Measurements from ENCODE around the gene SPAG8.

SPAG8 gene, protein sequence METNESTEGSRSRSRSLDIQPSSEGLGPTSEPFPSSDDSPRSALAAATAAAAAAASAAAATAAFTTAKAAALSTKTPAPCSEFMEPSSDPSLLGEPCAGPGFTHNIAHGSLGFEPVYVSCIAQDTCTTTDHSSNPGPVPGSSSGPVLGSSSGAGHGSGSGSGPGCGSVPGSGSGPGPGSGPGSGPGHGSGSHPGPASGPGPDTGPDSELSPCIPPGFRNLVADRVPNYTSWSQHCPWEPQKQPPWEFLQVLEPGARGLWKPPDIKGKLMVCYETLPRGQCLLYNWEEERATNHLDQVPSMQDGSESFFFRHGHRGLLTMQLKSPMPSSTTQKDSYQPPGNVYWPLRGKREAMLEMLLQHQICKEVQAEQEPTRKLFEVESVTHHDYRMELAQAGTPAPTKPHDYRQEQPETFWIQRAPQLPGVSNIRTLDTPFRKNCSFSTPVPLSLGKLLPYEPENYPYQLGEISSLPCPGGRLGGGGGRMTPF

DNA sequence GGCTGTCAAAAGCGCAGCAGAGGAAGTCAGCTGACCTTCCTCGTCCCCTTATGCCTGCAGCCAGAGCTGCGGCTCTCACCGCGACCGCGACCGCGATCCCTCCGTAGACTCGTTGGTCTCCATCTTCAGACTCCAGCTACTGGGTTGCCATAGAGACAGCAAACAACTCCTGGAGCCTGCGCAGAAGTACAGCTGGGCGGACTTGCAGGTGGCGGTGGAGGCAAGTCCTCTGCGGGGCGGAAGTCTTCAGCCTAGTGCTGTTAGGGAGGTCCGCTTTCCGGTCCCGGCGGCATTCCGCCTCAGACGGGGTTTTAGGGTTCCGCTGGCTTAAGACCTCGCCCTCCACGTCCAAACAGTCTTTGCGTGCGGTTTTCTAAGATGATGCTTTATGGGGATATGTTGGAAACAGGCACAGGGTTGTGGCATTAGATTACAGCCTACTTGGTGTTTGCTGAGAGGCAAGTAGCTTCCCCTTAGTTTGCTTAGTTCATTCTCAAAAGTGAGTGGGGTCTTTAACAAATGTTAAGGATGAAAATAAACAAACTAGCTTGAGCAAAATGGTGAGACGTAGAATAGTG, at the start of gene SPAG8:
Gene SPAG8, minus strand, starts transcription at position 238 of the 578 bp plus-strand sequence. Its CDS starts 115 bp downstream, at position 123.
- peak; percentile 96 for DNase-seq (ENCODE audit: low spot score)
- TF ChIP-seq, protein P1, sequence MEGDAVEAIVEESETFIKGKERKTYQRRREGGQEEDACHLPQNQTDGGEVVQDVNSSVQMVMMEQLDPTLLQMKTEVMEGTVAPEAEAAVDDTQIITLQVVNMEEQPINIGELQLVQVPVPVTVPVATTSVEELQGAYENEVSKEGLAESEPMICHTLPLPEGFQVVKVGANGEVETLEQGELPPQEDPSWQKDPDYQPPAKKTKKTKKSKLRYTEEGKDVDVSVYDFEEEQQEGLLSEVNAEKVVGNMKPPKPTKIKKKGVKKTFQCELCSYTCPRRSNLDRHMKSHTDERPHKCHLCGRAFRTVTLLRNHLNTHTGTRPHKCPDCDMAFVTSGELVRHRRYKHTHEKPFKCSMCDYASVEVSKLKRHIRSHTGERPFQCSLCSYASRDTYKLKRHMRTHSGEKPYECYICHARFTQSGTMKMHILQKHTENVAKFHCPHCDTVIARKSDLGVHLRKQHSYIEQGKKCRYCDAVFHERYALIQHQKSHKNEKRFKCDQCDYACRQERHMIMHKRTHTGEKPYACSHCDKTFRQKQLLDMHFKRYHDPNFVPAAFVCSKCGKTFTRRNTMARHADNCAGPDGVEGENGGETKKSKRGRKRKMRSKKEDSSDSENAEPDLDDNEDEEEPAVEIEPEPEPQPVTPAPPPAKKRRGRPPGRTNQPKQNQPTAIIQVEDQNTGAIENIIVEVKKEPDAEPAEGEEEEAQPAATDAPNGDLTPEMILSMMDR (IDR thresholded peaks at IDR 0.05) = no peak
- H3K4me3 ChIP-seq = peak within 1 kb of the TSS; percentile 69
- peak within 1 kb of the TSS; percentile 69 to 87 for H3K27ac ChIP-seq

DNA sequence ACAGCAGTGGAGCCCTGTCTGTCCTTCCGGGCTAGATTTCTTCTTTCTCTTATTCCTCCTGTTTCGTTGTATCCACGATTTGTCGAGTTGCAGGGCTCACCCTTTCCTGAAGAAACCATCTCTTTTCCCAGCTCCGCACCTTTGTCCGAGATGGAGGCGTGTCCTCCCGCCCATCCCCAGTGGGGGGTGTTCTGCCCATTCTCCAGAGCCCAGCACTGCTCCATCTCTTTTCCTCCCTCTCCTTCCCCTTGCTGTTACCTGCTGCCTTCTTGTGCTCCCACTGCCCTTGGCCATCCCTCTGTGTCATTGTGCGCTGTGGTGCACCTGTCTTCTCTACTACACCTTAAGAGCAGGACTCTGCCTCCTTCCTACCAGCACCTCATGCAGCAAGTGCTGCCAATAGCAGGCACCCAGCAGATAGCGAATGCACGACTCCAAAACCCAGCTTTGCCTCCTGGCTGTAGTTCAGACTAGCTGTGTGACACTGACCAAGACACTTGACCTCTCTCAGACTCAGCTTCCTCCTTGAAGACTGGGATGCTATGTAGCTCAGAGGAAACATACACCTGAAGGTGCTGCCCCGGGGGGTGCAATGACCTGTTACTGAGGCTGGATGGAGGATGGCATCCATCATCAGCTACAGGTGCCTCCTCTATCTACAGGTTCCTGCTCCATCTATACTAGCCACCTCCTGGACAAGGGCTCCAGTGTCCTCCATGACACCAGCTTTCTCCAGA, 49.3 kb upstream of the SPAG8 start:
- TF ChIP-seq, protein P1 (IDR thresholded peaks at IDR 0.05) = no peak
- Histone ChIP-seq H3K4me3 (no peak overlapping the region), H3K27ac (no peak overlapping the region)
- DNase-seq (ENCODE audit: low spot score) = peak; percentile 62

DNA sequence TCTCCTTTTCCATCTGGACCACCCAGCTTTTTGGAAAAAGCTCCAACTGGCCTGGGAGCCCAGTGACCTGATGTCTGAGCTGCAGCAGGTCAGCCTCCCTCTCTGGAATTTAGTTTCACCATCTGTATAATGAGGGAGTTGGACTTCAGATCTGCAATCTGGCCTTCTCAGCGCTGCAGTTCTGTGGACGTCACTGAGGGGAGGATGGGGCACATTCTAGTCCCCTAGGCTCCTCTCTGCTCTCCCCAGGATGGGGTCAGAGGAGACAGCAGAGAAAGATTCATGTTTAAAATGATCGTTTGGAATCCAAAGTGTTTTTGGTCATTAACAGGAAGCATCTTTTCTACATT, 47.9 kb upstream of the SPAG8 start:
- H3K27ac ChIP-seq = no peak overlapping the region
- TF ChIP-seq, protein P1 (IDR thresholded peaks at IDR 0.05) = no peak
- no peak for DNase-seq (ENCODE audit: low spot score)
- H3K4me3 ChIP-seq = no peak overlapping the region

DNA sequence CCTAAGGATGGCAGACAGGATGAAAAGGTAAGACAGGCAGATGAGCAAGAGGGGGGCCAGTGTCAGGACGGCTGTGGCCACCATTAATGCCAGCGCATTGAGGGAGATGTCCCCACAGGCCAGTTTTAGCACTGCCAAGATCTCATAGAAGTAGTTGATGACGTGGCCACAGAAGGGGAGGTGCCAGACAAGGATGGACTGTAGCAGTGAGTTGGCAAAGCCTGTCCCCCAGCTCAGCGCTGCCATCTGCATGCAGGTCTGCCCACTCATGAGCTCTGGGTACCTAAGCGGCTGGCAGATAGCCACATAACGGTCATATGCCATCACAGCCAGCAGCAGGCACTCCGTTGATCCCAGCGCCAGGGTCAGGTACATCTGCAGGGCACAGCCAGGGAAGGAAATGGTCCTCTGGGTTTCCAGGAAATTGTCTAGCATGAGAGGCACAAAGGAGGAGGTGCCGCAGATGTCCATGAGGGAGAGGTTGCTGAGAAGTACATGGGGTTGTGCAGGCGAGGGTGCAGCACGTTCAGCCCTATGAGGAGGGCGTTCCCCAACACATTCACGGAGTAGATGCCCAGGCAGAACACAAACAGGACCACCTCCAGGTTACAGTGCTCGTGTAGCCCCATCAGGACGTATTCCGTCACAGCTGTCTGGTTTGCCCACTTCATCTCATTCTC, 47.4 kb upstream of the SPAG8 start:
- Histone ChIP-seq H3K4me3 (no peak overlapping the region), H3K27ac (no peak overlapping the region)
- DNase-seq (ENCODE audit: low spot score) = peak; percentile 70
- TF ChIP-seq, protein P1 (IDR thresholded peaks at IDR 0.05) = no peak

DNA sequence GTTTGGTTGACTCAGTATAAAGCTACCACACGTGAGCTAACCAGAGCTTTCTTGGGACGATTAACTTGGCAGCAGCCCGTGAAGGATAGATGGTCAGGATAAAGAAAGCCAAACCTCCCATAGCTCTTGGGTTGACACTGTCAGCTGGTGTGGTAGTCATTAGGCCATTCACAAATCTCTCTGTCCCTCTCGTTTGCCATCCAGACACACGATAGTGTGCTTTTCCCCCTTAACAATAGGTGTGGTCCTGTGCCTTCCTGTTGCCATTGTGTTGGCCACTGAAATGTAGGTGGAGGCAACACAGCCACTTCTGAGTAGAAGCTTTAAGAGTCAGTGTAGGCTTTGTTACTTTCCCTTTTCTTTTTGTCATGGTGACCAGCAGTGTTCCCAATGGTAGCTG, 46.4 kb upstream of the SPAG8 start:
- DNase-seq (ENCODE audit: low spot score) = no peak
- Histone ChIP-seq H3K4me3 (no peak overlapping the region), H3K27ac (no peak overlapping the region)
- TF ChIP-seq, protein P1 (IDR thresholded peaks at IDR 0.05) = no peak

DNA sequence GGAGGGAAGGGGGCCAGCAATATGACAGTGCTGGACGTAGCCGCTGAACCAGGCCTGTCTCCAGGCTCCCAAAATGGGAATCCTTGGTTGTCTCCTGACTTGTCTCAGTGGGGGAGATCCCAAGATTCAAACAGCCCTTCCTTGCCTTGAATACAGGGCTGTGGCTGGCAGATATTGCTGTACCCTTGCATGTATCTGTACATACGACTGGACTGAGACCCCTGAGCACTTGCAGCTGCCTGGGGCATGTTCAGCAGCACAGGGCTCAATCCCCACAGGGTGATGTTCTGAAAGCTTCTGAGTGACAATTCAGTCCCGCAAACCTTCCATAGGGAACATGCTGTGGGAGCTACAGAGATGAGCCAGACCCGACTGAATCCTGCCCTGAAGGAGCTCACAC, 44.8 kb upstream of the SPAG8 start:
- Histone ChIP-seq H3K4me3 (no peak overlapping the region), H3K27ac (no peak overlapping the region)
- peak; percentile 29 for DNase-seq (ENCODE audit: low spot score)
- TF ChIP-seq, protein P1 (IDR thresholded peaks at IDR 0.05) = no peak
